Endothelial cell of umbilical vein (primary cell): Measurements from ENCODE around the gene C7orf25. TPM values are rescaled to one million over a fixed set of nuclear protein-coding genes. Genes with fewer than 3 reads are reported as not detected.

Source experiments
- BruUV-seq: library from RNA; stranded (reverse); fragments of 400-500 nt; replicated peaks from 2 replicates; lab custom pipeline; 2021; lab: Mats Ljungman, UMichigan
- CTCF ChIA-PET: fragments of 300-600, 350-600 bp; sonication (Branson Sonifier 250); formaldehyde crosslinking; loops from one replicate; lab custom pipeline; 2021; ENCODE audit warnings: antibody characterized with exemption, inconsistent platforms; lab: Charles Lee
- POLR2A ChIA-PET: fragments of 300-600, 350-600 bp; sonication (Branson Sonifier 250); formaldehyde crosslinking; loops from one replicate; lab custom pipeline; 2021; ENCODE audit warnings: antibody characterized with exemption, inconsistent platforms; lab: Charles Lee
- DNase-seq: peaks from one replicate; pipeline ENCODE4 v3.0.0-alpha.2; 2011; ENCODE audit warnings: low read depth, low spot score
- FAIRE-seq: peaks from 2 replicates; lab custom pipeline; 2011; peaks lifted over from hg19 to GRCh38; lab: Jason Lieb, UNC
- H2AFZ ChIP-seq: 2 replicates; pipeline ENCODE4 v1.6.0; 2012; ENCODE audit warnings: low read depth, low read length, control low read depth, inconsistent platforms
- H3K27ac ChIP-seq: 2 replicates; pipeline ENCODE4 v1.5.1; 2011; ENCODE audit warnings: low read depth, mild to moderate bottlenecking, control low read depth, low read length, moderate library complexity; ENCODE audit not compliant: insufficient read depth
- H3K27me3 ChIP-seq, 2 experiments: 2 replicates each; pipeline versions ENCODE4 v1.6.0 to v1.6.1; 2011; ENCODE audit warnings: low read length in 2 of 2, mixed read lengths in 1 of 2; ENCODE audit not compliant: control insufficient read depth in 2 of 2, insufficient read depth in 2 of 2
- H3K36me3 ChIP-seq, 2 experiments: 2 replicates in 1 of 2; 3 replicates in 1 of 2; pipeline ENCODE4 v1.5.1; 2011; ENCODE audit warnings: low read length in 2 of 2, mild to moderate bottlenecking in 1 of 2, moderate library complexity in 1 of 2; ENCODE audit not compliant: control insufficient read depth in 2 of 2, insufficient read depth in 2 of 2; ENCODE audit errors: extremely low read depth in 1 of 2
- H3K4me1 ChIP-seq: 3 replicates; pipeline ENCODE4 v1.5.1; 2011; ENCODE audit warnings: mild to moderate bottlenecking, low read length; ENCODE audit not compliant: control insufficient read depth, insufficient read depth; ENCODE audit errors: extremely low read depth
- H3K4me2 ChIP-seq: 2 replicates; pipeline ENCODE4 v1.6.1; 2011; ENCODE audit warnings: low read length, control low read depth, mixed read lengths; ENCODE audit not compliant: insufficient read depth
- H3K4me3 ChIP-seq, 3 experiments: fragments of 200-600 bp in 1 of 3; sonication (generic), shearing (Covaris generic) in 1 of 3; replicated peaks in 1 of 3; 2 replicates each; pipeline ENCODE4 v1.5.1; 2011 to 2016; ENCODE audit warnings: control low read depth in 3 of 3, low read length in 3 of 3, mild to moderate bottlenecking in 2 of 3, inconsistent platforms in 1 of 3, low read depth in 1 of 3, moderate library complexity in 1 of 3; ENCODE audit not compliant: insufficient read depth in 1 of 3
- H3K79me2 ChIP-seq: 2 replicates; pipeline ENCODE4 v1.6.0; 2012; ENCODE audit warnings: low read length, inconsistent platforms; ENCODE audit not compliant: control insufficient read depth, insufficient read depth
- H3K9ac ChIP-seq: replicated peaks from 2 replicates; pipeline ENCODE3; 2011; ENCODE audit warnings: low read length, control low read depth; ENCODE audit not compliant: insufficient read depth; ENCODE audit errors: extremely low read depth
- H3K9me1 ChIP-seq: replicated peaks from 3 replicates; pipeline ENCODE4 v1.6.0; 2011; ENCODE audit warnings: mild to moderate bottlenecking, low read length; ENCODE audit not compliant: control insufficient read depth, insufficient read depth; ENCODE audit errors: extremely low read depth
- H3K9me3 ChIP-seq: replicated peaks from 2 replicates; pipeline ENCODE4 v1.5.1; 2012; ENCODE audit warnings: low read length, inconsistent platforms; ENCODE audit not compliant: control insufficient read depth, insufficient read depth
- H4K20me1 ChIP-seq: replicated peaks from 2 replicates; pipeline ENCODE3; 2011; ENCODE audit warnings: mild to moderate bottlenecking, low read length; ENCODE audit not compliant: control insufficient read depth, insufficient read depth; ENCODE audit errors: extremely low read depth
- CTCF ChIP-seq, 2 donors: IDR thresholded peaks; 1 replicate in 1 of 2; 2 replicates in 1 of 2; pipeline ENCODE4 v1.5.1; 2011; ENCODE audit warnings: low read length in 2 of 2, mild to moderate bottlenecking in 2 of 2, moderate library complexity in 2 of 2, control low read depth in 1 of 2, inconsistent platforms in 1 of 2, low read depth in 1 of 2; ENCODE audit not compliant: insufficient read depth in 1 of 2; ENCODE audit errors: extremely low read depth in 1 of 2
- EZH2 ChIP-seq: IDR thresholded peaks from 2 replicates; pipeline ENCODE4 v1.6.1; 2012; ENCODE audit warnings: borderline replicate concordance, low read depth, mild to moderate bottlenecking, moderate library complexity, low read length, inconsistent platforms; ENCODE audit not compliant: severe bottlenecking
- FOS ChIP-seq: IDR thresholded peaks from 2 replicates; pipeline ENCODE4 v1.6.1; 2011; ENCODE audit warnings: mild to moderate bottlenecking, low read length, moderate library complexity, borderline replicate concordance; ENCODE audit not compliant: insufficient read depth
- GATA2 ChIP-seq: IDR thresholded peaks from 2 replicates; pipeline ENCODE4 v1.7.0; 2011; ENCODE audit warnings: low read depth, mild to moderate bottlenecking, moderate library complexity, mixed read lengths, low read length; ENCODE audit not compliant: insufficient read length, insufficient read depth
- JUN ChIP-seq: IDR thresholded peaks from 2 replicates; pipeline ENCODE4 v1.6.1; 2011; ENCODE audit warnings: borderline replicate concordance, low read depth; ENCODE audit not compliant: insufficient read length, insufficient read depth
- MAX ChIP-seq: IDR thresholded peaks from 2 replicates; pipeline ENCODE4 v1.6.1; 2011; ENCODE audit not compliant: insufficient read depth, insufficient read length
- MYC ChIP-seq: IDR thresholded peaks from one replicate; pipeline ENCODE4 v1.6.1; 2011; ENCODE audit warnings: mild to moderate bottlenecking, low read depth, low read length
- POLR2A ChIP-seq: IDR thresholded peaks from 2 replicates; pipeline ENCODE4 v1.6.1; 2012; ENCODE audit warnings: low read depth, mild to moderate bottlenecking, control low read depth, low read length
- POLR2AphosphoS5 ChIP-seq: IDR thresholded peaks from 2 replicates; pipeline ENCODE4 v1.6.1; 2012; ENCODE audit warnings: low read depth, mild to moderate bottlenecking, control low read depth, low read length, moderate library complexity; ENCODE audit not compliant: insufficient read depth
- dilution Hi-C: fragments of 300-500 bp; cut with MboI; formaldehyde crosslinking; loops from one replicate; pipeline ENCODE4 v1.15.0; 2019; ENCODE audit warnings: low sequenced_read_pairs; ENCODE audit not compliant: extremely low pct_ligation_motif_present
- intact Hi-C: fragments of 100-400 bp; cut with micrococcal nuclease; formaldehyde crosslinking; loops from one replicate; pipeline ENCODE4 v1.10.0; 2022
- polyA plus RNA-seq, 4 experiments: library from polyadenylated mRNA; depleted of rRNA in 3 of 4; stranded (reverse) in 3 of 4; unstranded in 1 of 4; fragments of >200 nt; gene quantifications; 2 replicates each; pipeline versions ENCODE4 v1.2.1 to v1.2.3, GENCODE V29; 2011 to 2012; ENCODE audit warnings: missing spikeins in 1 of 4
- total RNA-seq: library from RNA; stranded (reverse); gene quantifications from 2 replicates; pipeline ENCODE4 v1.2.3, GENCODE V29; 2021

Gene C7orf25
- total and polyA plus RNA-seq, 2 donors (not counting 3 experiments of a cell fraction or from before 2014, with no cell fraction given): 1.4 to 4.5 TPM

DNA sequence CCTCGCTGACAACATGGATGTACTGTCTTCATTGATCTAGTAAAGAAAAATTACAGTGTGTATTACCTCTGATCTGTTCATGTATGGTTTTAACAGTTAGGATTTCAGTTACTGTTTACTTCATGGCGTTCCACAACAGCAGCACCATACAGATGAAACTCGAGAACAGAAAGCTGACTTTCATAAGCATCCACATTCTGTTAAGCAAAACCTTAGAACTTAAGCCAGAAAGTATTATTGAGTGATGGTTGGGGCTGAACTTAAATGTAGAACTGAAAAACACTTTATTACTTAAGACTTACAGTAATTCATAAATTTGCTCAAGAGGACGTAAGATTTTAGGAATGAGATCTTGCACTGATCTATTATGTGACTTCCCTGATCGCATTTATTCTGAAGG is 24.0 kb upstream of the C7orf25 start:
- ChIA-PET CTCF (interaction anchor here (0.9 to 1.3 kb wide), 3 partner anchors 12 to 785 kb away, joined by 3 to 4 read pairs (median 4); no protein-coding TSS in a partner anchor), POLR2A (no interaction called here)
- no peak overlapping the region for H3K27ac ChIP-seq
- peaks cover 11% of the 10 kb centered on the region for H3K4me1 ChIP-seq
- peaks cover 5 to 17% of the 10 kb centered on the region in 2 experiments for H3K36me3 ChIP-seq
- H3K9me1 ChIP-seq: no peaks in the 10 kb centered on the region
- H3K4me2 ChIP-seq: no peak overlapping the region
- H4K20me1 ChIP-seq: no peaks in the 10 kb centered on the region
- intact Hi-C loops (loop anchor here (10.0 kb wide), 1 partner anchor 649 kb away; the partner anchor contains the start of gene STK17A), dilution Hi-C loops (no loop called here)
- DNase-seq (no peak), FAIRE-seq (no peak)
- peaks cover 41% of the 10 kb centered on the region for H3K79me2 ChIP-seq
- H3K27me3 ChIP-seq: no peaks in the 10 kb centered on the region
- no peak overlapping the region for H3K9ac ChIP-seq
- TF ChIP-seq POLR2A (no peak), MAX (no peak), CTCF (IDR thresholded peaks at IDR 0.05; ENCODE audit: extremely low read depth in 1 of 2, insufficient read depth in 1 of 2, low read depth in 1 of 2, low read length in 2 of 2) (no peak), FOS (no peak), MYC (no peak), JUN (no peak), POLR2AphosphoS5 (no peak), EZH2 (no peak), GATA2 (no peak)
- BruUV-seq: no TSS peak
- H2AFZ ChIP-seq: no peak overlapping the region
- no peaks in the 10 kb centered on the region for H3K9me3 ChIP-seq
- H3K4me3 ChIP-seq: no peak overlapping the region
